ENCODE results near the gene XAF1.

GRCh38 chr17:6786618-6787017, 30.8 kb downstream of the XAF1 start:
- TF ChIP-seq, protein P1, sequence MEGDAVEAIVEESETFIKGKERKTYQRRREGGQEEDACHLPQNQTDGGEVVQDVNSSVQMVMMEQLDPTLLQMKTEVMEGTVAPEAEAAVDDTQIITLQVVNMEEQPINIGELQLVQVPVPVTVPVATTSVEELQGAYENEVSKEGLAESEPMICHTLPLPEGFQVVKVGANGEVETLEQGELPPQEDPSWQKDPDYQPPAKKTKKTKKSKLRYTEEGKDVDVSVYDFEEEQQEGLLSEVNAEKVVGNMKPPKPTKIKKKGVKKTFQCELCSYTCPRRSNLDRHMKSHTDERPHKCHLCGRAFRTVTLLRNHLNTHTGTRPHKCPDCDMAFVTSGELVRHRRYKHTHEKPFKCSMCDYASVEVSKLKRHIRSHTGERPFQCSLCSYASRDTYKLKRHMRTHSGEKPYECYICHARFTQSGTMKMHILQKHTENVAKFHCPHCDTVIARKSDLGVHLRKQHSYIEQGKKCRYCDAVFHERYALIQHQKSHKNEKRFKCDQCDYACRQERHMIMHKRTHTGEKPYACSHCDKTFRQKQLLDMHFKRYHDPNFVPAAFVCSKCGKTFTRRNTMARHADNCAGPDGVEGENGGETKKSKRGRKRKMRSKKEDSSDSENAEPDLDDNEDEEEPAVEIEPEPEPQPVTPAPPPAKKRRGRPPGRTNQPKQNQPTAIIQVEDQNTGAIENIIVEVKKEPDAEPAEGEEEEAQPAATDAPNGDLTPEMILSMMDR (IDR thresholded peaks at IDR 0.05): no peak
- no peak for TF ChIP-seq POLR2A (IDR thresholded peaks at IDR 0.05)
- no peak for TF ChIP-seq POLR2AphosphoS5 (IDR thresholded peaks at IDR 0.05)
- no peak for TF ChIP-seq EP300 (IDR thresholded peaks at IDR 0.05)
